Ecto neural progenitor cell (in vitro differentiated cells): ENCODE measurements around the gene LRRC25.

Experiments used
- DNase-seq: peaks from one replicate; pipeline ENCODE4 v3.0.0-alpha.2; 2018; ENCODE audit warnings: low spot score

LRRC25 gene

GRCh38 chr19:18424890-18425514, 27.6 kb upstream of the LRRC25 start:
- DNase-seq: no peak

- no peak for DNase-seq
These were observed 26.9 kb upstream of the LRRC25 start for GRCh38 chr19:18424122-18424889.

GRCh38 chr19:18423258-18424020, 26.0 kb upstream of the LRRC25 start:
- DNase-seq: no peak

GRCh38 chr19:18422530-18423191, 25.2 kb upstream of the LRRC25 start:
- no peak for DNase-seq

- DNase-seq: no peak
These were observed 24.0 kb upstream of the LRRC25 start for GRCh38 chr19:18421371-18421959.

GRCh38 chr19:18420930-18421329, 23.5 kb upstream of the LRRC25 start:
- DNase-seq: no peak

GRCh38 chr19:18419699-18420460, 22.5 kb upstream of the LRRC25 start:
- DNase-seq: peak; percentile 64

- DNase-seq: peak; percentile 86
These were observed 21.8 kb upstream of the LRRC25 start, which contains the start of gene SSBP4 for GRCh38 chr19:18419195-18419698. SSBP4 (plus strand) TSS chr19:18419398; CDS start chr19:18419649, 251 bp downstream.

- DNase-seq: peak; percentile 74
These were observed 21.2 kb upstream of the LRRC25 start for GRCh38 chr19:18418483-18419194.

- peak; percentile 55 for DNase-seq
These were observed 20.6 kb upstream of the LRRC25 start for GRCh38 chr19:18418029-18418482.

GRCh38 chr19:18417250-18418028, 20.0 kb upstream of the LRRC25 start:
- DNase-seq: peak; percentile 87

GRCh38 chr19:18416778-18417249, 19.4 kb upstream of the LRRC25 start:
- peak; percentile 93 for DNase-seq

GRCh38 chr19:18415178-18415867, 17.9 kb upstream of the LRRC25 start:
- no peak for DNase-seq

- peak; percentile 47 for DNase-seq
These were observed 17.2 kb upstream of the LRRC25 start for GRCh38 chr19:18414504-18415177.

- DNase-seq: no peak
These were observed 15.3 kb upstream of the LRRC25 start for GRCh38 chr19:18412610-18413239.

- no peak for DNase-seq
These were observed 10.6 kb upstream of the LRRC25 start for GRCh38 chr19:18408053-18408476.

GRCh38 chr19:18406749-18407148, 9.3 kb upstream of the LRRC25 start:
- no peak for DNase-seq
